ENCODE data around the gene ILDR1.
"Not testable (repeated sequence)": the region's sequence is repeated elsewhere in the genome, so short reads cannot be mapped to it uniquely, and the experiment has no call there.

The ILDR1 gene

GRCh38 chr3:122047773-122048172 lies 25.7 kb upstream of the ILDR1 start:
- not testable (repeated sequence) for H3K36me3 ChIP-seq (ENCODE audit: insufficient read depth, low read depth, low read length); H3K4me1 ChIP-seq (ENCODE audit: insufficient read depth, low read length); H3K9ac ChIP-seq (ENCODE audit: low read depth, low read length); H3K27ac ChIP-seq (ENCODE audit: low read length); H3K9me3 ChIP-seq (ENCODE audit: insufficient read depth, low read depth, low read length); H3K4me3 ChIP-seq (ENCODE audit: low read length); H3K27me3 ChIP-seq (ENCODE audit: insufficient read depth, low read length)

- H3K4me1 ChIP-seq (ENCODE audit: insufficient read depth, low read length); H3K27me3 ChIP-seq (ENCODE audit: insufficient read depth, low read length); H3K4me3 ChIP-seq (ENCODE audit: low read length); H3K36me3 ChIP-seq (ENCODE audit: insufficient read depth, low read depth, low read length); H3K9ac ChIP-seq (ENCODE audit: low read depth, low read length); H3K27ac ChIP-seq (ENCODE audit: low read length); H3K9me3 ChIP-seq (ENCODE audit: insufficient read depth, low read depth, low read length): not testable (repeated sequence)
These were observed 25.2 kb upstream of the ILDR1 start for GRCh38 chr3:122047296-122047695.

GRCh38 chr3:122033023-122033422 lies 11.0 kb upstream of the ILDR1 start:
- Histone ChIP-seq H3K4me3 (ENCODE audit: low read length) (no peak overlapping the region), H3K9me3 (ENCODE audit: insufficient read depth, low read depth, low read length) (peaks cover 27% of the 10 kb centered on the region), H3K27me3 (ENCODE audit: insufficient read depth, low read length) (no peaks in the 10 kb centered on the region), H3K9ac (ENCODE audit: low read depth, low read length) (no peak overlapping the region), H3K36me3 (ENCODE audit: insufficient read depth, low read depth, low read length) (no peaks in the 10 kb centered on the region), H3K4me1 (ENCODE audit: insufficient read depth, low read length) (no peaks in the 10 kb centered on the region), H3K27ac (ENCODE audit: low read length) (no peak overlapping the region)

DNA sequence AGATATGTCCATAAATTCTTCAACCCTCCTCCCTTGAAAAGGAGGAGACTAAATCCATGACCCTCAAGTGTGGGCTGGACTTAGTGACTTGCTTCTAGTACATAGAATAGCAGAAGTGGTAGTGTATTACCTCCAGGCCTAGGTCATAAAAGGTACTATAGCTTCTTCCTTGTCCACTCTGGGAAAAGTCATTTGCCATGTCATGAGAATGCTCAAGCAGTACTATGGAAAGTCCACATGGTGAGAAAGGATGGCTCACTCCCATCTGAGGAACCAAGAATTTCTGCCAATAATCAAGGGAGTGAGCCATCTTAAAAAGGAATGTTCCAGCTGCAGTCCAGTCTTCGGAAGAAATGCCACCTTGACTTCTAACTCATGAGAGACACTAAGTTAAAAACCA lies 10.5 kb upstream of the ILDR1 start:
- no peaks in the 10 kb centered on the region for H3K27me3 ChIP-seq (ENCODE audit: insufficient read depth, low read length)
- H3K4me1 ChIP-seq (ENCODE audit: insufficient read depth, low read length), result no peaks in the 10 kb centered on the region
- H3K9me3 ChIP-seq (ENCODE audit: insufficient read depth, low read depth, low read length), result peaks cover 23% of the 10 kb centered on the region
- no peak overlapping the region for H3K9ac ChIP-seq (ENCODE audit: low read depth, low read length)
- no peak overlapping the region for H3K4me3 ChIP-seq (ENCODE audit: low read length)
- no peak overlapping the region for H3K27ac ChIP-seq (ENCODE audit: low read length)
- H3K36me3 ChIP-seq (ENCODE audit: insufficient read depth, low read depth, low read length), result no peaks in the 10 kb centered on the region

DNA sequence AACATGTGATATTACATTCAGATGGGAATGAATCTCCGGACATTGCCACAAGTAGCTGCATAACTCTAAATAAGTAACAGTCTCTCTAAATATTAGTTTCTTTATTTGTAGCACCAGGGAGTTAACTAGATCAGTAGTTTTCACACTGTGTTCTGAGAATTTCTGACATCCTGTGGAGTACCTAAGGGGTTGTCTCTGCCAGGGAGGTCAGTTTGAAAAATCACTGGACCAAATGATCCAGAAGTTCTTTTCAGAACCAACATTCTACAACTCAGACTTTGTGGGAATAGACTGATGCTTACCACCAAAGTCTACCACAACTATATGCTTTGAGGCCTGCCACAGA lies 9.0 kb upstream of the ILDR1 start:
- H3K36me3 ChIP-seq (ENCODE audit: insufficient read depth, low read depth, low read length), result no peaks in the 10 kb centered on the region
- no peak overlapping the region for H3K4me3 ChIP-seq (ENCODE audit: low read length)
- peaks cover 10% of the 10 kb centered on the region for H3K9me3 ChIP-seq (ENCODE audit: insufficient read depth, low read depth, low read length)
- H3K4me1 ChIP-seq (ENCODE audit: insufficient read depth, low read length), result no peaks in the 10 kb centered on the region
- H3K27me3 ChIP-seq (ENCODE audit: insufficient read depth, low read length), result no peaks in the 10 kb centered on the region
- no peak overlapping the region for H3K27ac ChIP-seq (ENCODE audit: low read length)
- no peak overlapping the region for H3K9ac ChIP-seq (ENCODE audit: low read depth, low read length)

- Histone ChIP-seq H3K9me3 (ENCODE audit: insufficient read depth, low read depth, low read length) (peaks cover 5% of the 10 kb centered on the region), H3K36me3 (ENCODE audit: insufficient read depth, low read depth, low read length) (no peaks in the 10 kb centered on the region), H3K27ac (ENCODE audit: low read length) (no peak overlapping the region), H3K9ac (ENCODE audit: low read depth, low read length) (no peak overlapping the region), H3K27me3 (ENCODE audit: insufficient read depth, low read length) (no peaks in the 10 kb centered on the region), H3K4me1 (ENCODE audit: insufficient read depth, low read length) (no peaks in the 10 kb centered on the region), H3K4me3 (ENCODE audit: low read length) (no peak overlapping the region)
These were observed 8.5 kb upstream of the ILDR1 start for GRCh38 chr3:122030381-122031122.

GRCh38 chr3:122025296-122025695 lies 3.2 kb upstream of the ILDR1 start:
- Histone ChIP-seq H3K4me1 (ENCODE audit: insufficient read depth, low read length) (no peaks in the 10 kb centered on the region; the same call in 1 of the 2 replicates), H3K9me3 (ENCODE audit: insufficient read depth, low read depth, low read length) (no peaks in the 10 kb centered on the region), H3K27ac (ENCODE audit: low read length) (no peak overlapping the region), H3K9ac (ENCODE audit: low read depth, low read length) (no peak overlapping the region), H3K27me3 (ENCODE audit: insufficient read depth, low read length) (peaks cover 15% of the 10 kb centered on the region), H3K36me3 (ENCODE audit: insufficient read depth, low read depth, low read length) (no peaks in the 10 kb centered on the region), H3K4me3 (ENCODE audit: low read length) (no peak overlapping the region)

DNA sequence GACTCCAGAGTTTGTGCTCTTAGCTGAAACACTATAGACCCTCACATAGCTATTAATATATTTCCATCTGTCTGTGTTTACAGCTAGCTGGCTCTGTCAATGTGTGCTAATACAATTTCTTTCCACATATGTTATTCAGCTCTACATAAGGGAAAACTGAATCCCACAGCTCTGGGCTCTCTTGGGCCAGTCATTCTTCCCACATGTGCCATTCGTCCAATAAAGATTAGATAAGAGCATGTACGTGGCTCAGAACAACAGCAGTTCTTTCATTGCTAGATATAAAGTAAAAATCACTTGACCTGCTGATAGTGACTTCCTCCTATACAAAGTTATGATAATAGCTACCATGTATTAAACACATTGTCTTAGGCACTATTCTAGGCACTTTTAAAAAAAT lies 2.8 kb upstream of the ILDR1 start:
- no peaks in the 10 kb centered on the region; the same call in 1 of the 2 replicates for H3K4me1 ChIP-seq (ENCODE audit: insufficient read depth, low read length)
- no peaks in the 10 kb centered on the region for H3K36me3 ChIP-seq (ENCODE audit: insufficient read depth, low read depth, low read length)
- H3K27me3 ChIP-seq (ENCODE audit: insufficient read depth, low read length), result peaks cover 15% of the 10 kb centered on the region
- no peak overlapping the region for H3K4me3 ChIP-seq (ENCODE audit: low read length)
- H3K27ac ChIP-seq (ENCODE audit: low read length), result no peak overlapping the region
- H3K9ac ChIP-seq (ENCODE audit: low read depth, low read length), result no peak overlapping the region
- no peaks in the 10 kb centered on the region for H3K9me3 ChIP-seq (ENCODE audit: insufficient read depth, low read depth, low read length)

- no peak overlapping the region for H3K27ac ChIP-seq (ENCODE audit: low read length)
- H3K4me3 ChIP-seq (ENCODE audit: low read length), result no peak overlapping the region
- peaks cover 15% of the 10 kb centered on the region for H3K27me3 ChIP-seq (ENCODE audit: insufficient read depth, low read length)
- no peaks in the 10 kb centered on the region for H3K36me3 ChIP-seq (ENCODE audit: insufficient read depth, low read depth, low read length)
- H3K9ac ChIP-seq (ENCODE audit: low read depth, low read length), result no peak overlapping the region
- no peaks in the 10 kb centered on the region; the same call in 1 of the 2 replicates for H3K4me1 ChIP-seq (ENCODE audit: insufficient read depth, low read length)
- H3K9me3 ChIP-seq (ENCODE audit: insufficient read depth, low read depth, low read length), result no peaks in the 10 kb centered on the region
These were observed 1.4 kb upstream of the ILDR1 start for GRCh38 chr3:122023335-122023910.

GRCh38 chr3:122021037-122021436 lies 1.0 kb downstream of the ILDR1 start:
- H3K4me1 ChIP-seq (ENCODE audit: insufficient read depth, low read length), result no peaks in the 10 kb centered on the region; the same call in 1 of the 2 replicates
- no peaks in the 10 kb centered on the region for H3K36me3 ChIP-seq (ENCODE audit: insufficient read depth, low read depth, low read length)
- H3K27ac ChIP-seq (ENCODE audit: low read length), result no peak overlapping the region
- no peaks in the 10 kb centered on the region for H3K9me3 ChIP-seq (ENCODE audit: insufficient read depth, low read depth, low read length)
- H3K9ac ChIP-seq (ENCODE audit: low read depth, low read length), result no peak overlapping the region
- peak overlapping the region; percentile 84 for H3K4me3 ChIP-seq (ENCODE audit: low read length)
- H3K27me3 ChIP-seq (ENCODE audit: insufficient read depth, low read length), result peaks cover 15% of the 10 kb centered on the region

DNA sequence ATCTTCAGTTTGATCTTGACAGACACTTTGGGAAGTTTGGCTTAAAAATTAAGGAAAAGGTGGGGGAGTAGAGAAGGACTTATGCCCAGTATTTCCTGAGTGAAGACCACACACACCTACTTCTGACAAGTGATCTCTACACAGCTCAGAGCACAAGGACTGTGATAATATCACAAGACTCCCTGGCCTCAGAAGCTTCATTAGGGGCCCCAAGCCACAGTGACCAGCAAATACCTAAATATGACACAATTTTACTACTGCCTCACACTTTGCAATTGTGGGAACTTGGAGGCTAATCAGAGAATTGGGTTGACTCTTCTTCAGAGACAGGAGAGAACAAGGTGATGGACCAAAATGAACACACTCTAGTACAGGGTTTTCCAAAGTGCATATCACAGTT lies 2.6 kb downstream of the ILDR1 start:
- Histone ChIP-seq H3K36me3 (ENCODE audit: insufficient read depth, low read depth, low read length) (no peaks in the 10 kb centered on the region), H3K4me1 (ENCODE audit: insufficient read depth, low read length) (no peaks in the 10 kb centered on the region; the same call in 1 of the 2 replicates), H3K27ac (ENCODE audit: low read length) (no peak overlapping the region), H3K4me3 (ENCODE audit: low read length) (no peak overlapping the region), H3K27me3 (ENCODE audit: insufficient read depth, low read length) (peaks cover 15% of the 10 kb centered on the region), H3K9me3 (ENCODE audit: insufficient read depth, low read depth, low read length) (no peaks in the 10 kb centered on the region), H3K9ac (ENCODE audit: low read depth, low read length) (no peak overlapping the region)

DNA sequence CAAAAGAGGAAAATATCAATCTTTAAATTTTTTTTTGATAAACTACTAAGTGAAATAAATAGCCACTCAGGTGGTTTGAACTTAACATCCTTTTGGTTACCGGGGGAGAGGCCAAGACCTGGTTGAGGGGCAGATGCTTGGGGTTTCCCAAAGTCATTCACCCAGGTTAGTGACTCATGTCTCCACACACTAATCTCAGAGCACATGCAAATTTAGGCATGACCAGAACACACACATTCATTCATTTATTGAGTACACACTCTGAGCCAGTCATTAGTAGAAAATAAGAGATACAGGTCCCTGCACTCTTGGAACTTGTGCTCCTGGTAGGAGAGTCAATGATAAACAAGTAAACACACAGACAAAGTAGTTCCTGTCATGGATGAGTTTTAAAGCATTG lies 7.3 kb downstream of the ILDR1 start:
- H3K4me1 ChIP-seq (ENCODE audit: insufficient read depth, low read length), result no peaks in the 10 kb centered on the region
- no peak overlapping the region for H3K27ac ChIP-seq (ENCODE audit: low read length)
- no peaks in the 10 kb centered on the region for H3K9me3 ChIP-seq (ENCODE audit: insufficient read depth, low read depth, low read length)
- no peaks in the 10 kb centered on the region for H3K27me3 ChIP-seq (ENCODE audit: insufficient read depth, low read length)
- H3K4me3 ChIP-seq (ENCODE audit: low read length), result no peak overlapping the region
- no peaks in the 10 kb centered on the region for H3K36me3 ChIP-seq (ENCODE audit: insufficient read depth, low read depth, low read length)
- no peak overlapping the region for H3K9ac ChIP-seq (ENCODE audit: low read depth, low read length)
